ENCODE measurements around the gene DOCK1. TPM values are rescaled to one million over a fixed set of nuclear protein-coding genes. Genes with fewer than 3 reads are reported as not detected.

The DOCK1 gene
- polyA plus RNA-seq, 1 donor from 2014 or later, result 2.7 TPM

DNA sequence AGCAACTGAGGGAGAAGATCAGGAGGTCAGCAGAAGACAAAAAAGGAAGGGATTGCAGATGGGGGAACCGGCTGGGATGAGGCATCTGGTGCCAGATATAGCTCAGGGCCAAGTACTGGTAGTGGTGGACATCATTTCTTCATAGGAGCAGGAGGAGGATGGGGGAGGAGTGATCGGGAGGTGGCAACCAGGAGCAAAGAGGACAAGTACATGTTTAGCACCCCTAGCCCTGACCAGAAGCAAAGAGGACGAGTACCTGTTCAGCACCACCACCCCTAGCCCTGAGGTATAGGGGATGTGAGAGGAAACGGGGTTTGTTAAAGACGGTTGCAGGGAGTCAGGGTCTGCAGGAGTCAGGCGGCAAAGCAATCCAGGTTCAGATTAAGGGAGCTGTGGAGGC, 559.3 kb downstream of the DOCK1 start:
- Histone ChIP-seq H3K4me3 (ENCODE audit: low read length) (no peak overlapping the region), H3K27me3 (ENCODE audit: insufficient read depth, low read depth, low read length) (no peaks in the 10 kb centered on the region), H3K9me3 (ENCODE audit: low read length) (no peaks in the 10 kb centered on the region), H3K9me2 (ENCODE audit: insufficient read depth, low read length) (no peaks in the 10 kb centered on the region), H3K27ac (ENCODE audit: low read length) (no peak overlapping the region), H3K9ac (ENCODE audit: low read length) (no peak overlapping the region), H4K20me1 (ENCODE audit: insufficient read depth) (no peaks in the 10 kb centered on the region), H3K36me3 (ENCODE audit: insufficient read depth, low read length) (no peaks in the 10 kb centered on the region), H2AFZ (ENCODE audit: low read depth, low read length) (no peak overlapping the region), H3F3A (ENCODE audit: insufficient read depth, low read length, poor library complexity, severe bottlenecking) (no peaks in the 10 kb centered on the region), H3K4me2 (ENCODE audit: low read length) (no peak overlapping the region), H3K79me2 (replicated peaks; ENCODE audit: insufficient read depth, low read length) (no peaks in the 10 kb centered on the region)
- no peak for TF ChIP-seq EZH2 (IDR thresholded peaks at IDR 0.05; ENCODE audit: borderline replicate concordance, insufficient read depth, low read length, poor library complexity, severe bottlenecking)
- TF ChIP-seq, protein P1, sequence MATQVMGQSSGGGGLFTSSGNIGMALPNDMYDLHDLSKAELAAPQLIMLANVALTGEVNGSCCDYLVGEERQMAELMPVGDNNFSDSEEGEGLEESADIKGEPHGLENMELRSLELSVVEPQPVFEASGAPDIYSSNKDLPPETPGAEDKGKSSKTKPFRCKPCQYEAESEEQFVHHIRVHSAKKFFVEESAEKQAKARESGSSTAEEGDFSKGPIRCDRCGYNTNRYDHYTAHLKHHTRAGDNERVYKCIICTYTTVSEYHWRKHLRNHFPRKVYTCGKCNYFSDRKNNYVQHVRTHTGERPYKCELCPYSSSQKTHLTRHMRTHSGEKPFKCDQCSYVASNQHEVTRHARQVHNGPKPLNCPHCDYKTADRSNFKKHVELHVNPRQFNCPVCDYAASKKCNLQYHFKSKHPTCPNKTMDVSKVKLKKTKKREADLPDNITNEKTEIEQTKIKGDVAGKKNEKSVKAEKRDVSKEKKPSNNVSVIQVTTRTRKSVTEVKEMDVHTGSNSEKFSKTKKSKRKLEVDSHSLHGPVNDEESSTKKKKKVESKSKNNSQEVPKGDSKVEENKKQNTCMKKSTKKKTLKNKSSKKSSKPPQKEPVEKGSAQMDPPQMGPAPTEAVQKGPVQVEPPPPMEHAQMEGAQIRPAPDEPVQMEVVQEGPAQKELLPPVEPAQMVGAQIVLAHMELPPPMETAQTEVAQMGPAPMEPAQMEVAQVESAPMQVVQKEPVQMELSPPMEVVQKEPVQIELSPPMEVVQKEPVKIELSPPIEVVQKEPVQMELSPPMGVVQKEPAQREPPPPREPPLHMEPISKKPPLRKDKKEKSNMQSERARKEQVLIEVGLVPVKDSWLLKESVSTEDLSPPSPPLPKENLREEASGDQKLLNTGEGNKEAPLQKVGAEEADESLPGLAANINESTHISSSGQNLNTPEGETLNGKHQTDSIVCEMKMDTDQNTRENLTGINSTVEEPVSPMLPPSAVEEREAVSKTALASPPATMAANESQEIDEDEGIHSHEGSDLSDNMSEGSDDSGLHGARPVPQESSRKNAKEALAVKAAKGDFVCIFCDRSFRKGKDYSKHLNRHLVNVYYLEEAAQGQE (IDR thresholded peaks at IDR 0.05; ENCODE audit: borderline replicate concordance), result no peak
- TF ChIP-seq MXI1 (conservative IDR thresholded peaks at IDR 0.05; ENCODE audit: poor library complexity, severe bottlenecking), result no peak
- TF ChIP-seq SMC3 (conservative IDR thresholded peaks at IDR 0.05; ENCODE audit: poor library complexity), result no peak
- TF ChIP-seq POLR2AphosphoS5 (IDR thresholded peaks at IDR 0.05), result no peak
- no peak for TF ChIP-seq TAF1 (IDR thresholded peaks at IDR 0.05; ENCODE audit: low read depth)

DNA sequence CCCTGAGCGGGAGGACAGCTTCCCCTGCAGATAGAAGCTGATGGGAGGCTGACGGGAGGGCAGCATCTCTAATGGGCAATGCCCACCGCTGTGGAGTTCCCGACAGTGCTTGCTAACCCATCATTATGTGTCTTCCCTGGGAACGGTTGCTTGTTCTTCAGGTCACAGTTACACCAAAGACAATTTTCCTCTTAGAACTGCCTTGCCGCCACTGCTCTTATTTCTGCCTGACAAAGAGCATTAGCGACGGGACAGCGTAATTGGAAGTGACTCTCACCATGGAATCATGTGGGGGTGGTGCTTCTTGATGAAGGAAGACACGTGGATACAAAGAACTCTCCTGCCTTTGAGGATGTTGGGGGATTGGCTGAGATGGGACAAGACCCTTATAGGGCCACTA, 562.6 kb downstream of the DOCK1 start:
- Histone ChIP-seq H3F3A (ENCODE audit: insufficient read depth, low read length, poor library complexity, severe bottlenecking) (no peaks in the 10 kb centered on the region), H3K79me2 (replicated peaks; ENCODE audit: insufficient read depth, low read length) (no peaks in the 10 kb centered on the region), H2AFZ (ENCODE audit: low read depth, low read length) (no peak overlapping the region), H3K36me3 (ENCODE audit: insufficient read depth, low read length) (no peaks in the 10 kb centered on the region), H3K9me3 (ENCODE audit: low read length) (no peaks in the 10 kb centered on the region), H3K27ac (ENCODE audit: low read length) (peak overlapping the region; percentile 39), H3K4me3 (ENCODE audit: low read length) (peak overlapping the region; percentile 9), H3K9ac (ENCODE audit: low read length) (no peak overlapping the region), H3K4me2 (ENCODE audit: low read length) (no peak overlapping the region), H3K9me2 (ENCODE audit: insufficient read depth, low read length) (no peaks in the 10 kb centered on the region), H3K27me3 (ENCODE audit: insufficient read depth, low read depth, low read length) (no peaks in the 10 kb centered on the region), H4K20me1 (ENCODE audit: insufficient read depth) (no peaks in the 10 kb centered on the region)
- no peak for TF ChIP-seq CTCF (IDR thresholded peaks at IDR 0.05; ENCODE audit: poor library complexity, severe bottlenecking)
- TF ChIP-seq RAD21 (conservative IDR thresholded peaks at IDR 0.05), result no peak
- TF ChIP-seq TAF1 (IDR thresholded peaks at IDR 0.05; ENCODE audit: low read depth), result no peak
- peak; percentile 62 for TF ChIP-seq POLR2AphosphoS5 (IDR thresholded peaks at IDR 0.05)
- no peak for TF ChIP-seq MXI1 (conservative IDR thresholded peaks at IDR 0.05; ENCODE audit: poor library complexity, severe bottlenecking)
- TF ChIP-seq, protein P1 (IDR thresholded peaks at IDR 0.05; ENCODE audit: borderline replicate concordance), result peak; percentile 97

Measured in neural cell (in vitro differentiated cells).